IPS-NIHi7 (cell line): Measurements from ENCODE around the gene PDS5B.
A peak's percentile ranks its signal among the peaks of the same experiment; 100 is the strongest.

Source experiments
- DNase-seq: peaks from one replicate; pipeline ENCODE4 v3.0.0; 2012; ENCODE audit warnings: mixed read lengths; ENCODE audit errors: extremely low spot score

PDS5B gene

GRCh38 chr13:32588736-32589135, 2.5 kb downstream of the PDS5B start:
- DNase-seq = no peak

- no peak for DNase-seq
Observed at GRCh38 chr13:32589471-32589870, 3.2 kb downstream of the PDS5B start.

GRCh38 chr13:32590266-32590665, 4.0 kb downstream of the PDS5B start:
- DNase-seq = no peak

- no peak for DNase-seq
Observed at GRCh38 chr13:32592082-32592481, 5.8 kb downstream of the PDS5B start.

GRCh38 chr13:32594157-32594738, 8.0 kb downstream of the PDS5B start:
- DNase-seq = no peak

GRCh38 chr13:32595306-32595705, 9.1 kb downstream of the PDS5B start:
- no peak for DNase-seq

GRCh38 chr13:32600890-32601289, 14.6 kb downstream of the PDS5B start:
- no peak for DNase-seq

GRCh38 chr13:32609428-32609827, 23.2 kb downstream of the PDS5B start:
- no peak for DNase-seq

GRCh38 chr13:32610538-32610937, 24.3 kb downstream of the PDS5B start:
- DNase-seq = no peak

- no peak for DNase-seq
Observed at GRCh38 chr13:32610977-32611376, 24.7 kb downstream of the PDS5B start.

- DNase-seq = no peak
Observed at GRCh38 chr13:32616883-32617511, 30.7 kb downstream of the PDS5B start.

- DNase-seq = no peak
Observed at GRCh38 chr13:32622827-32623226, 36.6 kb downstream of the PDS5B start.

GRCh38 chr13:32624441-32624840, 38.2 kb downstream of the PDS5B start:
- no peak for DNase-seq

GRCh38 chr13:32627793-32628192, 41.5 kb downstream of the PDS5B start:
- DNase-seq = no peak

GRCh38 chr13:32629313-32629712, 43.1 kb downstream of the PDS5B start:
- DNase-seq = no peak

GRCh38 chr13:32629866-32630265, 43.6 kb downstream of the PDS5B start:
- DNase-seq = no peak

- DNase-seq = no peak
Observed at GRCh38 chr13:32632343-32632909, 46.2 kb downstream of the PDS5B start.

GRCh38 chr13:32636711-32637110, 50.5 kb downstream of the PDS5B start:
- DNase-seq = no peak

- DNase-seq = no peak
Observed at GRCh38 chr13:32638739-32639138, 52.5 kb downstream of the PDS5B start.

- DNase-seq = peak; percentile 35
Observed at GRCh38 chr13:32639502-32640105, 53.4 kb downstream of the PDS5B start.

GRCh38 chr13:32642316-32642715, 56.1 kb downstream of the PDS5B start:
- no peak for DNase-seq

GRCh38 chr13:32642858-32643257, 56.6 kb downstream of the PDS5B start:
- DNase-seq = no peak

- DNase-seq = no peak
Observed at GRCh38 chr13:32645854-32646253, 59.6 kb downstream of the PDS5B start.
